ENCODE results near the gene LBR.
"Not testable (repeated sequence)": the region's sequence is repeated elsewhere in the genome, so short reads cannot be mapped to it uniquely, and the experiment has no call there.

Gene LBR

GRCh38 chr1:225474439-225474985 lies 46.7 kb upstream of the LBR start:
- Histone ChIP-seq H3K9ac (ENCODE audit: low read length) (no peak overlapping the region), H3K4me2 (ENCODE audit: low read length) (no peak overlapping the region), H3K36me3 (ENCODE audit: control insufficient read depth, insufficient read depth, low read length) (no peaks in the 10 kb centered on the region), H3K23ac (ENCODE audit: low read length) (no peak overlapping the region), H4K8ac (ENCODE audit: low read depth, low read length) (no peak overlapping the region), H2BK120ac (ENCODE audit: low read depth, low read length) (no peak overlapping the region), H3K27ac (ENCODE audit: low read depth, low read length) (no peak overlapping the region), H3K27me3 (ENCODE audit: insufficient read depth, low read length, poor library complexity) (no peaks in the 10 kb centered on the region), H2AK5ac (ENCODE audit: low read length) (no peak overlapping the region), H3K56ac (ENCODE audit: low read length) (no peak overlapping the region), H3K4me3 (ENCODE audit: low read length) (no peak overlapping the region), H3K79me1 (ENCODE audit: low read length) (no peaks in the 10 kb centered on the region), H3K4me1 (ENCODE audit: control insufficient read depth, low read depth, low read length) (no peaks in the 10 kb centered on the region), H3K79me2 (ENCODE audit: control insufficient read depth, insufficient read depth, low read length) (no peaks in the 10 kb centered on the region), H4K5ac (ENCODE audit: low read length) (no peak overlapping the region), H3K4ac (ENCODE audit: low read depth, low read length) (no peak overlapping the region), H2BK15ac (replicated peaks; ENCODE audit: low read depth) (no peak overlapping the region), H3K18ac (ENCODE audit: low read length) (no peak overlapping the region), H2BK5ac (ENCODE audit: low read length) (no peak overlapping the region)
- no peak for DNase-seq
- no CpG with 5 or more reads among the region's 13 CpGs for WGBS (ENCODE audit: extremely low coverage, insufficient coverage, low lambda C conversion rate)

- H3K9ac ChIP-seq (ENCODE audit: low read length); H2AK5ac ChIP-seq (ENCODE audit: low read length); H3K27ac ChIP-seq (ENCODE audit: low read depth, low read length); H4K5ac ChIP-seq (ENCODE audit: low read length); H3K4me2 ChIP-seq (ENCODE audit: low read length); H3K27me3 ChIP-seq (ENCODE audit: insufficient read depth, low read length, poor library complexity); H3K23ac ChIP-seq (ENCODE audit: low read length); H2BK15ac ChIP-seq (replicated peaks; ENCODE audit: low read depth); H3K4me1 ChIP-seq (ENCODE audit: control insufficient read depth, low read depth, low read length); H3K4ac ChIP-seq (ENCODE audit: low read depth, low read length); H3K36me3 ChIP-seq (ENCODE audit: control insufficient read depth, insufficient read depth, low read length); H2BK5ac ChIP-seq (ENCODE audit: low read length); H3K4me3 ChIP-seq (ENCODE audit: low read length); H3K56ac ChIP-seq (ENCODE audit: low read length); H3K79me2 ChIP-seq (ENCODE audit: control insufficient read depth, insufficient read depth, low read length); H2BK120ac ChIP-seq (ENCODE audit: low read depth, low read length); H4K8ac ChIP-seq (ENCODE audit: low read depth, low read length); H3K18ac ChIP-seq (ENCODE audit: low read length); H3K79me1 ChIP-seq (ENCODE audit: low read length); DNase-seq: not testable (repeated sequence)
- WGBS (ENCODE audit: extremely low coverage, insufficient coverage, low lambda C conversion rate): no CpG with 5 or more reads among the region's 26 CpGs
These were observed 46.0 kb upstream of the LBR start for GRCh38 chr1:225473676-225474438.

GRCh38 chr1:225473266-225473665 lies 45.4 kb upstream of the LBR start:
- not testable (repeated sequence) for H3K9ac ChIP-seq (ENCODE audit: low read length); DNase-seq; H3K27ac ChIP-seq (ENCODE audit: low read depth, low read length)

GRCh38 chr1:225471453-225472301 lies 43.8 kb upstream of the LBR start:
- no peaks in the 10 kb centered on the region for H3K79me2 ChIP-seq (ENCODE audit: control insufficient read depth, insufficient read depth, low read length)
- no peaks in the 10 kb centered on the region for H3K4me1 ChIP-seq (ENCODE audit: control insufficient read depth, low read depth, low read length)
- no peaks in the 10 kb centered on the region for H3K79me1 ChIP-seq (ENCODE audit: low read length)
- no peak overlapping the region for H2BK120ac ChIP-seq (ENCODE audit: low read depth, low read length)
- no peak overlapping the region for H4K8ac ChIP-seq (ENCODE audit: low read depth, low read length)
- no peak overlapping the region for H2BK5ac ChIP-seq (ENCODE audit: low read length)
- WGBS (ENCODE audit: extremely low coverage, insufficient coverage, low lambda C conversion rate): no CpG with 5 or more reads among the region's 29 CpGs
- H3K18ac ChIP-seq (ENCODE audit: low read length): no peak overlapping the region
- H2AK5ac ChIP-seq (ENCODE audit: low read length): no peak overlapping the region
- no peak overlapping the region for H3K4ac ChIP-seq (ENCODE audit: low read depth, low read length)
- H3K56ac ChIP-seq (ENCODE audit: low read length): no peak overlapping the region
- no peak overlapping the region for H3K9ac ChIP-seq (ENCODE audit: low read length)
- H3K4me2 ChIP-seq (ENCODE audit: low read length): no peak overlapping the region
- no peak overlapping the region for H2BK15ac ChIP-seq (replicated peaks; ENCODE audit: low read depth)
- no peak overlapping the region for H3K27ac ChIP-seq (ENCODE audit: low read depth, low read length)
- no peaks in the 10 kb centered on the region for H3K36me3 ChIP-seq (ENCODE audit: control insufficient read depth, insufficient read depth, low read length)
- no peak for DNase-seq
- H3K4me3 ChIP-seq (ENCODE audit: low read length): no peak overlapping the region
- H3K23ac ChIP-seq (ENCODE audit: low read length): no peak overlapping the region
- no peak overlapping the region for H4K5ac ChIP-seq (ENCODE audit: low read length)
- H3K27me3 ChIP-seq (ENCODE audit: insufficient read depth, low read length, poor library complexity): no peaks in the 10 kb centered on the region

More at GRCh38 chr1:225473266-225473665, 45.4 kb upstream of the LBR start:
- not testable (repeated sequence) for H3K79me1 ChIP-seq (ENCODE audit: low read length); H3K4me3 ChIP-seq (ENCODE audit: low read length); H3K23ac ChIP-seq (ENCODE audit: low read length); H4K8ac ChIP-seq (ENCODE audit: low read depth, low read length); H2BK5ac ChIP-seq (ENCODE audit: low read length); H2BK120ac ChIP-seq (ENCODE audit: low read depth, low read length); H2AK5ac ChIP-seq (ENCODE audit: low read length); H2BK15ac ChIP-seq (replicated peaks; ENCODE audit: low read depth); H3K4ac ChIP-seq (ENCODE audit: low read depth, low read length); H3K56ac ChIP-seq (ENCODE audit: low read length); H3K36me3 ChIP-seq (ENCODE audit: control insufficient read depth, insufficient read depth, low read length); H3K79me2 ChIP-seq (ENCODE audit: control insufficient read depth, insufficient read depth, low read length); H3K4me1 ChIP-seq (ENCODE audit: control insufficient read depth, low read depth, low read length); H3K27me3 ChIP-seq (ENCODE audit: insufficient read depth, low read length, poor library complexity); H3K4me2 ChIP-seq (ENCODE audit: low read length); H3K18ac ChIP-seq (ENCODE audit: low read length); H4K5ac ChIP-seq (ENCODE audit: low read length)
- no CpG with 5 or more reads among the region's 8 CpGs for WGBS (ENCODE audit: extremely low coverage, insufficient coverage, low lambda C conversion rate)

GRCh38 chr1:225471109-225471452 lies 43.2 kb upstream of the LBR start:
- DNase-seq: no peak
- Histone ChIP-seq H3K9ac (ENCODE audit: low read length) (no peak overlapping the region), H3K18ac (ENCODE audit: low read length) (no peak overlapping the region), H2BK120ac (ENCODE audit: low read depth, low read length) (no peak overlapping the region), H4K8ac (ENCODE audit: low read depth, low read length) (no peak overlapping the region), H3K4ac (ENCODE audit: low read depth, low read length) (no peak overlapping the region), H3K4me2 (ENCODE audit: low read length) (no peak overlapping the region), H2BK15ac (replicated peaks; ENCODE audit: low read depth) (no peak overlapping the region), H3K79me2 (ENCODE audit: control insufficient read depth, insufficient read depth, low read length) (no peaks in the 10 kb centered on the region), H3K27ac (ENCODE audit: low read depth, low read length) (no peak overlapping the region), H3K4me3 (ENCODE audit: low read length) (no peak overlapping the region), H2BK5ac (ENCODE audit: low read length) (no peak overlapping the region), H3K36me3 (ENCODE audit: control insufficient read depth, insufficient read depth, low read length) (no peaks in the 10 kb centered on the region), H3K27me3 (ENCODE audit: insufficient read depth, low read length, poor library complexity) (no peaks in the 10 kb centered on the region), H3K79me1 (ENCODE audit: low read length) (no peaks in the 10 kb centered on the region), H3K56ac (ENCODE audit: low read length) (no peak overlapping the region), H4K5ac (ENCODE audit: low read length) (no peak overlapping the region), H3K23ac (ENCODE audit: low read length) (no peak overlapping the region), H2AK5ac (ENCODE audit: low read length) (no peak overlapping the region), H3K4me1 (ENCODE audit: control insufficient read depth, low read depth, low read length) (no peaks in the 10 kb centered on the region)
- no CpG with 5 or more reads among the region's 8 CpGs for WGBS (ENCODE audit: extremely low coverage, insufficient coverage, low lambda C conversion rate)
